A549 (cell line): Measurements from ENCODE around the gene IL10. TPM values are rescaled to one million over a fixed set of nuclear protein-coding genes. Genes with fewer than 3 reads are reported as not detected.

Source experiments
- ATAC-seq, 2 experiments: fragments of 200-7000 bp in 1 of 2; fragments of >200 bp in 1 of 2; cut with Nextera tagmentation in 1 of 2; cut with Tn5 transposase in 1 of 2; 3 replicates each; pipeline versions ENCODE4 v1.8.0 to v1.9.1; 2018 to 2020; ENCODE audit warnings: mild to moderate bottlenecking in 1 of 2, moderate library complexity in 1 of 2
- CTCF ChIA-PET: fragments of 300-600 bp; sonication (Branson Sonifier 250); formaldehyde crosslinking; extraction: SDS; loops from one replicate; lab custom pipeline; 2021; ENCODE audit warnings: antibody characterized with exemption, inconsistent platforms; lab: Yijun Ruan, JAX
- POLR2A ChIA-PET: fragments of 350-600 bp; formaldehyde crosslinking; extraction: SDS; loops from one replicate; lab custom pipeline; 2021; ENCODE audit warnings: antibody characterized with exemption, inconsistent platforms; lab: Yijun Ruan, JAX
- DNase-seq, 2 experiments: peaks; one replicate each; pipeline versions ENCODE4 v3.0.0 to v3.0.0-alpha.2; 2011 to 2016; ENCODE audit warnings: low read depth in 1 of 2, low spot score in 1 of 2
- FAIRE-seq: peaks from 2 replicates; lab custom pipeline; 2011; peaks lifted over from hg19 to GRCh38; lab: Jason Lieb, UNC
- H3K27ac ChIP-seq, 2 experiments: fragments of >200 bp; sonication (Bioruptor Twin); formaldehyde crosslinking; 3 replicates each; pipeline ENCODE4 v1.5.1; 2016 to 2017
- H3K4me1 ChIP-seq: fragments of >200 bp; sonication (Bioruptor Twin); formaldehyde crosslinking; 3 replicates; pipeline ENCODE4 v1.6.1; 2016
- H3K4me2 ChIP-seq: fragments of >200 bp; sonication (Bioruptor Twin); formaldehyde crosslinking; 3 replicates; pipeline ENCODE4 v1.6.1; 2016
- H3K4me3 ChIP-seq: fragments of >200 bp; sonication (Bioruptor Twin); formaldehyde crosslinking; 3 replicates; pipeline ENCODE4 v1.5.1; 2016
- H3K9me3 ChIP-seq: fragments of >200 bp; sonication (Bioruptor Twin); formaldehyde crosslinking; 3 replicates; pipeline ENCODE4 v1.6.1; 2016
- ATOH8 ChIP-seq: fragments of 250-450 bp; sonication (Bioruptor Pico); IDR thresholded peaks from 2 replicates; pipeline ENCODE4 v1.5.0; 2020; ENCODE audit warnings: low read depth, mild to moderate bottlenecking, moderate library complexity
- CHD4 ChIP-seq: fragments of 200-600 bp; sonication (generic); IDR thresholded peaks from 2 replicates; pipeline ENCODE4 v1.6.1; 2016; ENCODE audit warnings: antibody characterized with exemption, mild to moderate bottlenecking, borderline replicate concordance
- EHF ChIP-seq: fragments of 250-450 bp; sonication (Bioruptor Pico); IDR thresholded peaks from 2 replicates; pipeline ENCODE4 v1.5.0; 2020; ENCODE audit warnings: mild to moderate bottlenecking
- EHMT2 ChIP-seq: fragments of 200-600 bp; sonication (generic); IDR thresholded peaks from 2 replicates; pipeline ENCODE4 v1.6.1; 2016; ENCODE audit warnings: antibody characterized with exemption, low read depth, mild to moderate bottlenecking, moderate library complexity
- ELK1 ChIP-seq: fragments of 150-350 bp; IDR thresholded peaks from 2 replicates; pipeline ENCODE4 v1.6.1; 2014; ENCODE audit warnings: low read depth, mild to moderate bottlenecking, low read length
- ESRRA ChIP-seq: fragments of 150-350 bp; IDR thresholded peaks from 2 replicates; pipeline ENCODE4 v1.6.1; 2014; ENCODE audit warnings: mild to moderate bottlenecking, low read length, borderline replicate concordance
- FOSB ChIP-seq: fragments of 250-450 bp; sonication (Bioruptor Pico); IDR thresholded peaks from 2 replicates; pipeline ENCODE4 v1.5.0; 2020; ENCODE audit warnings: mild to moderate bottlenecking, moderate library complexity
- GATA3 ChIP-seq: IDR thresholded peaks from 2 replicates; pipeline ENCODE4 v1.6.1; 2012; ENCODE audit warnings: borderline replicate concordance
- HEYL ChIP-seq: fragments of 250-450 bp; sonication (Bioruptor Pico); IDR thresholded peaks from 2 replicates; pipeline ENCODE4 v1.8.0; 2021; ENCODE audit warnings: mild to moderate bottlenecking, moderate library complexity
- HOXB13 ChIP-seq: fragments of 250-450 bp; sonication (Bioruptor Pico); IDR thresholded peaks from 2 replicates; pipeline ENCODE4 v1.5.0; 2020; ENCODE audit warnings: low read depth, mild to moderate bottlenecking, moderate library complexity
- KDM1A ChIP-seq: fragments of 200-600 bp; sonication (generic); IDR thresholded peaks from 2 replicates; pipeline ENCODE4 v1.6.1; 2016; ENCODE audit warnings: low read depth, mild to moderate bottlenecking
- KDM5A ChIP-seq: fragments of 200-600 bp; sonication (generic); IDR thresholded peaks from 2 replicates; pipeline ENCODE4 v1.6.1; 2016; ENCODE audit warnings: antibody characterized with exemption, mild to moderate bottlenecking
- MAFK ChIP-seq: fragments of 450-650 bp; IDR thresholded peaks from 2 replicates; pipeline ENCODE4 v1.6.1; 2014; ENCODE audit not compliant: partially characterized antibody
- NR3C1 ChIP-seq: fragments of >200 bp; sonication (Bioruptor Twin); formaldehyde crosslinking; IDR thresholded peaks from 3 replicates; pipeline ENCODE4 v1.6.1; 2017
- RARB ChIP-seq: fragments of 250-450 bp; sonication (Bioruptor Pico); IDR thresholded peaks from 2 replicates; pipeline ENCODE4 v1.8.0; 2021; ENCODE audit warnings: mild to moderate bottlenecking, moderate library complexity
- REST ChIP-seq: fragments of 200-600 bp; sonication (generic); IDR thresholded peaks from 2 replicates; pipeline ENCODE4 v1.6.1; 2016; ENCODE audit warnings: antibody characterized with exemption, mild to moderate bottlenecking, moderate library complexity
- RFX5 ChIP-seq: fragments of 450-650 bp; IDR thresholded peaks from 2 replicates; pipeline ENCODE4 v1.7.1; 2014; ENCODE audit warnings: antibody characterized with exemption, mild to moderate bottlenecking, moderate library complexity
- TFCP2L1 ChIP-seq: fragments of 250-450 bp; sonication (Bioruptor Pico); IDR thresholded peaks from 2 replicates; pipeline ENCODE4 v1.5.0; 2021; ENCODE audit warnings: mild to moderate bottlenecking
- ZSCAN20 ChIP-seq: fragments of 250-450 bp; sonication (Bioruptor Pico); IDR thresholded peaks from 2 replicates; pipeline ENCODE4 v1.8.0; 2022; ENCODE audit warnings: mild to moderate bottlenecking, moderate library complexity
- WGBS: methylation state at CpG from one replicate; pipeline ENCODE4 v1.1.6; 2017; ENCODE audit errors: missing lambda C conversion rate; 5-methylcytosine and 5-hydroxymethylcytosine counted together
- polyA plus RNA-seq, 4 experiments: library from polyadenylated mRNA; depleted of rRNA in 3 of 4; stranded (reverse); fragments of >200 nt; fragmentation: RNase III in 1 of 4; extraction: RNeasy Plus Mini Kit Qiagen cat#74134 plus additional on column Dnase treatment in 1 of 4; gene quantifications; 2 replicates in 3 of 4; 3 replicates in 1 of 4; pipeline ENCODE4 v1.2.3, GENCODE V29; 2011 to 2017
- TF ChIP-seq, protein P1 (sequence below): fragments of >200 bp; sonication (Bioruptor Twin); formaldehyde crosslinking; IDR thresholded peaks from 3 replicates; pipeline ENCODE4 v1.5.1; 2016
- TF ChIP-seq, protein P2 (sequence below): fragments of >200 bp; sonication (Bioruptor Twin); formaldehyde crosslinking; IDR thresholded peaks from 3 replicates; pipeline ENCODE4 v1.6.1; 2016
- TF ChIP-seq, protein P3 (sequence below): IDR thresholded peaks from 2 replicates; pipeline ENCODE4 v1.6.1; 2012

The IL10 gene
- polyA plus RNA-seq, 2 of the 4 experiments (the other 2 are of a cell fraction): not detected

GRCh38 chr1:206800411-206800810, 28.1 kb upstream of the IL10 start:
- Histone ChIP-seq H3K4me2 (no peak overlapping the region), H3K4me3 (no peak overlapping the region)
- POLR2A ChIA-PET: no interaction called here
- ATAC-seq (no peak), FAIRE-seq (no peak)
- 32% methylated on average over 3 of the region's 3 CpGs for WGBS
- TF ChIP-seq ELK1 (no peak), ZSCAN20 (no peak), ATOH8 (no peak), HEYL (CRISPR knock-in tag) (no peak), HOXB13 (CRISPR knock-in tag) (no peak), CHD4 (no peak), NR3C1 (no peak), EHF (no peak), MAFK (no peak), TFCP2L1 (CRISPR knock-in tag) (no peak), KDM5A (no peak), RFX5 (no peak), FOSB (CRISPR knock-in tag) (no peak), RARB (no peak), REST (no peak), EHMT2 (no peak)
- TF ChIP-seq, protein P1, sequence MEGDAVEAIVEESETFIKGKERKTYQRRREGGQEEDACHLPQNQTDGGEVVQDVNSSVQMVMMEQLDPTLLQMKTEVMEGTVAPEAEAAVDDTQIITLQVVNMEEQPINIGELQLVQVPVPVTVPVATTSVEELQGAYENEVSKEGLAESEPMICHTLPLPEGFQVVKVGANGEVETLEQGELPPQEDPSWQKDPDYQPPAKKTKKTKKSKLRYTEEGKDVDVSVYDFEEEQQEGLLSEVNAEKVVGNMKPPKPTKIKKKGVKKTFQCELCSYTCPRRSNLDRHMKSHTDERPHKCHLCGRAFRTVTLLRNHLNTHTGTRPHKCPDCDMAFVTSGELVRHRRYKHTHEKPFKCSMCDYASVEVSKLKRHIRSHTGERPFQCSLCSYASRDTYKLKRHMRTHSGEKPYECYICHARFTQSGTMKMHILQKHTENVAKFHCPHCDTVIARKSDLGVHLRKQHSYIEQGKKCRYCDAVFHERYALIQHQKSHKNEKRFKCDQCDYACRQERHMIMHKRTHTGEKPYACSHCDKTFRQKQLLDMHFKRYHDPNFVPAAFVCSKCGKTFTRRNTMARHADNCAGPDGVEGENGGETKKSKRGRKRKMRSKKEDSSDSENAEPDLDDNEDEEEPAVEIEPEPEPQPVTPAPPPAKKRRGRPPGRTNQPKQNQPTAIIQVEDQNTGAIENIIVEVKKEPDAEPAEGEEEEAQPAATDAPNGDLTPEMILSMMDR: no peak
- TF ChIP-seq, protein P2, sequence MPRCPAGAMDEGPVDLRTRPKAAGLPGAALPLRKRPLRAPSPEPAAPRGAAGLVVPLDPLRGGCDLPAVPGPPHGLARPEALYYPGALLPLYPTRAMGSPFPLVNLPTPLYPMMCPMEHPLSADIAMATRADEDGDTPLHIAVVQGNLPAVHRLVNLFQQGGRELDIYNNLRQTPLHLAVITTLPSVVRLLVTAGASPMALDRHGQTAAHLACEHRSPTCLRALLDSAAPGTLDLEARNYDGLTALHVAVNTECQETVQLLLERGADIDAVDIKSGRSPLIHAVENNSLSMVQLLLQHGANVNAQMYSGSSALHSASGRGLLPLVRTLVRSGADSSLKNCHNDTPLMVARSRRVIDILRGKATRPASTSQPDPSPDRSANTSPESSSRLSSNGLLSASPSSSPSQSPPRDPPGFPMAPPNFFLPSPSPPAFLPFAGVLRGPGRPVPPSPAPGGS: no peak
- TF ChIP-seq, all 56 proteins: peak for 0
- Histone ChIP-seq H3K4me1 (no peaks in the 10 kb centered on the region), H3K27ac (no peak overlapping the region), H3K9me3 (no peaks in the 10 kb centered on the region)
- DNase-seq: no peak
- CTCF ChIA-PET: interaction anchor here (0.9 to 1.4 kb wide), 2 partner anchors 10 to 108 kb away, joined by 3 to 5 read pairs; no protein-coding TSS in a partner anchor

- no peak overlapping the region for H3K27ac ChIP-seq
- DNase-seq (no peak), ATAC-seq (no peak)
- ChIA-PET POLR2A (no interaction called here), CTCF (interaction anchor here (0.6 to 2.4 kb wide), 6 partner anchors 9 to 605 kb away, joined by 3 to 8 read pairs (median 4); no protein-coding TSS in a partner anchor)
- no peak for TF ChIP-seq MAFK
- no peak for TF ChIP-seq KDM1A
- TF ChIP-seq GATA3: no peak
- TF ChIP-seq, protein P3, sequence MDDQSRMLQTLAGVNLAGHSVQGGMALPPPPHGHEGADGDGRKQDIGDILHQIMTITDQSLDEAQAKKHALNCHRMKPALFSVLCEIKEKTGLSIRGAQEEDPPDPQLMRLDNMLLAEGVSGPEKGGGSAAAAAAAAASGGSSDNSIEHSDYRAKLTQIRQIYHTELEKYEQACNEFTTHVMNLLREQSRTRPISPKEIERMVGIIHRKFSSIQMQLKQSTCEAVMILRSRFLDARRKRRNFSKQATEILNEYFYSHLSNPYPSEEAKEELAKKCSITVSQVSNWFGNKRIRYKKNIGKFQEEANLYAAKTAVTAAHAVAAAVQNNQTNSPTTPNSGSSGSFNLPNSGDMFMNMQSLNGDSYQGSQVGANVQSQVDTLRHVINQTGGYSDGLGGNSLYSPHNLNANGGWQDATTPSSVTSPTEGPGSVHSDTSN: no peak
- no peak for TF ChIP-seq ESRRA
- TF ChIP-seq, all 56 proteins: peak for 0
- Histone ChIP-seq H3K9me3 (no peaks in the 10 kb centered on the region), H3K4me3 (no peak overlapping the region), H3K4me1 (no peaks in the 10 kb centered on the region), H3K4me2 (no peak overlapping the region)
- 28% methylated on average over 3 of the region's 3 CpGs for WGBS
- no peak for FAIRE-seq
Observed at GRCh38 chr1:206799311-206799710, 27.0 kb upstream of the IL10 start.
